GM21390 (cell line): Measurements from ENCODE around the gene RPL41.
"Not testable (repeated sequence)": the region's sequence is repeated elsewhere in the genome, so short reads cannot be mapped to it uniquely, and the experiment has no call there.

Experiments
- ATAC-seq: cut with Tn5 transposase; IDR thresholded peaks from one replicate; pipeline ENCODE4 v1.9.1; 2021; ENCODE audit not compliant: unreplicated experiment

The RPL41 gene

DNA sequence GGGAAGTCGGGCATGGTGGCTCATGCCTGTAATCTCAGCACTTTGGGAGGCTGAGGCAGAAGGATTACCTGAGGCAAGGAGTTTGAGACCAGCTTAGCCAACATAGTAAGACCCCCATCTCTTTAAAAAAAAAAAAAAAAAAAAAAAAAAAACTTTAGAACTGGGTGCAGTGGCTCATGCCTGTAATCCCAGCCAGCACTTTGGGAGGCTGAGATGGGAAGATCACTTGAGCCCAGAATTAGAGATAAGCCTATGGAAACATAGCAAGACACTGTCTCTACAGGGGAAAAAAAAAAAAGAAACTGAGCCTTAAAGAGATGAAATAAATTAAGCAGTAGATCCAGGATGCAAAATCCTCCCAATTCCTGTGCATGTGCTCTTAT lies 13.8 kb upstream of the RPL41 start:
- no peak for ATAC-seq

DNA sequence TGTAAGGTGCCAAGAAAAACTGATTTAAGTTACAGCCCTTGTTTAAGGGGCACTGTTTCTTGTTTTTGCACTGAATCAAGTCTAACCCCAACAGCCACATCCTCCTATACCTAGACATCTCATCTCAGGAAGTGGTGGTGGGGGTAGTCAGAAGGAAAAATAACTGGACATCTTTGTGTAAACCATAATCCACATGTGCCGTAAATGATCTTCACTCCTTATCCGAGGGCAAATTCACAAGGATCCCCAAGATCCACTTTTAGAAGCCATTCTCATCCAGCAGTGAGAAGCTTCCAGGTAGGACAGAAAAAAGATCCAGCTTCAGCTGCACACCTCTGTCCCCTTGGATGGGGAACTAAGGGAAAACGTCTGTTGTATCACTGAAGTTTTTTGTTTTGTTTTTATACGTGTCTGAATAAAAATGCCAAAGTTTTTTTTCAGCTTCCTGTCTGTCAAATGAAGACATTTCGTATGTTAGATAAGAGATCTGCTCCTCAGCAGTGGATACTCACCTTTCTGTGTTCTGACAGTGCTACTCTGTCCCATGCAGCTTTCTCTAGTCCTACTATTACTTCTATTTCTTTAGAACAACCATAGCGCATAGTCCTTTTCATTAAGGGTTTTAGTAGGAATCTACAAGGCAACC lies 13.2 kb upstream of the RPL41 start:
- no peak for ATAC-seq

DNA sequence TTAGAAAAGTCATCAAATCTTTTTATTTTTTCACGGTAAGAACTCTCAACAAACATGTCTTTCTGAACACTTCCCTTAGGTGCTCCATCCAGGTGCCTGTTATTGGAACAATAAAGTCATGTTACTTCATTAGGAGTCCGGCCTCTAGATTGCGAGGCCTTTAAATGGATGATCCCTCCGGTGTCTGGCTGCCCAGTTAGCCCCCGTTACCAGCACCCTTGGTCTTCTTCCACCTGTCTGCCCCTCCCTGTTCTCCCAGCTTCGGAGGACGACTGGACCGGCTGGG lies 12.7 kb upstream of the RPL41 start:
- ATAC-seq = peak; percentile 2

DNA sequence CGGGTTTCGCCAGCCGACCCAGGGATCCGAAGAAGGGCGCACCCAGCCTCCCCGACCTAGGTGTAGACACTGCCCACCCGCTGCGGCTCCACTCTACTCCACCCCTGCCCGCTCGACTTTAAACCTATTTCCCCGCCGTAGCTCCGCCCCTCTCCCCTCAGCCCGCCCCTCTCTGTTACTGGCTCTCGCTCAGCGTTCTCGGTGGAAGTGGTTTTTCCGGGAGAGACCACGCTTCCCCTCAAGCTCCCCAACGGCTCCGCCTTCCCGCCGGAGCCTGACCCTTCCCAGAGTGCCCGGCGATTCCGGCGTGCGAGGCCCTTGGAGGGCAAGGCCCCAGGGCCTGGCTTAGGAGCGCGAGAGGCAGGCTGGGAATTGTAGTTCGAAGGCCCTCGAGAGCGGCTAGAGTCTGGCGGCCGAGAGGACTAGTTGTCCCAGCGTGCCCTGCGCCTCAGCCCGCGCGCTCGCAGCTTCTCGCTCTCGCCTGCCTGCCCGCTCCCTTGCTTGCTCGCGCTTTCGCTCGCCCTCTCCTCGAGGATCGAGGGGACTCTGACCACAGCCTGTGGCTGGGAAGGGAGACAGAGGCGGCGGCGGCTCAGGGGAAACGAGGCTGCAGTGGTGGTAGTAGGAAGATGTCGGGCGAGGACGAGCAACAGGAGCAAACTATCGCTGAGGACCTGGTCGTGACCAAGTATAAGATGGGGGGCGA lies 12.2 kb upstream of the RPL41 start, which contains the start of gene PA2G4:
PA2G4 (plus strand) TSS at position 451 of the 706 bp plus-strand sequence; CDS start at position 630, 179 bp downstream.
- peak; percentile 95 for ATAC-seq

DNA sequence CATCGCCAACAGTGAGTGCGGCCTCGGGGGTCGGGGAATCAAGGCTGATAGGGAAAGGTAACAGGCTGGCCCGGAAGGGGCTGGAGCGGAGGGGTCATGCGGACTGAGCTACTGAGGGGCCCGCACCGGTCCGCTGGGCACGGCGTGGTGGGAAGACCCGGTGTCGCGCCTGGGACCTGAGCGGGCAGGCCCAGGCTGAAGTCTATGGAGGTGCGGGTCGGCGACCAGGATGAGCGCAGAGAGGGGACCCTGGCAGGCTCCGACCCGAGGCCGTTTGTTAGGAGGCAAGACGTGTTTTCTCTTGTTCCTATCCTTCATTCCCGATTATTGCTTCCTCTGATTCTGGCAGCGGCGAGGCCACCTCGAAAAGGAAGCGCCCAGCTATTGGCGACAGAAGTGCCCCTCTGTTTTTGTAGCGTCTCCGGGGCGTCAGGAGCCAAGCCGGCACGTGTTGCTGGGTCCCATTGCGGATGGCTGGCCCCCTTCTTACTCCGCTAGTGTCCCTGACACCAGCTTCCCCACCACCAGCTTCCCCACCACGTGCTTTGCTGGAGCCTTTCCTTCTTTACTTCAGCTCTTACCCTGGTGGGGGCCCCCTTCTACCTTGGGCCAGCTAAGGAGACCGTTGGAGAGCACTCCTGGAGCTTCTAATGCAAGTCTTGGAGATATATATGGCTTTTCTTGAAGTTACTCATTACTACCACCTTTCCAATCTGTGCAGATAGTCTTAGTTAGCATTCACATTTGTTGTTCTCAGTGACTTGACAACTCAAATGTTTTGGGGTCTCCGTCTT lies 11.4 kb upstream of the RPL41 start:
- ATAC-seq = peak; percentile 2

DNA sequence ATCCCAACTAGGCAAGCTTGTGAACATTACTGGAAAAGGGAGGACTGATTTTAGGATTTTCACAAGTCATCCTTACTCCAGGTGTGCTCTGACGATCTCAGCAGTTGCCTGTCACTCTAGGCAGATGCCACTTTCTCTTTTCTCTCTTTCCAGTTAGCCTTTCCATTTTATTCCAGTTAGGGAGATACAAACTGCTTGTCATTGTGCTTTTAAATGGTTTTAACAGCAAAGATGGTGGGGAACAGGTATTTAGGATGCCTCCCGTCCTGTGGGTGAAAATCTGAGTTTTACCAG lies 10.9 kb upstream of the RPL41 start:
- no peak for ATAC-seq

DNA sequence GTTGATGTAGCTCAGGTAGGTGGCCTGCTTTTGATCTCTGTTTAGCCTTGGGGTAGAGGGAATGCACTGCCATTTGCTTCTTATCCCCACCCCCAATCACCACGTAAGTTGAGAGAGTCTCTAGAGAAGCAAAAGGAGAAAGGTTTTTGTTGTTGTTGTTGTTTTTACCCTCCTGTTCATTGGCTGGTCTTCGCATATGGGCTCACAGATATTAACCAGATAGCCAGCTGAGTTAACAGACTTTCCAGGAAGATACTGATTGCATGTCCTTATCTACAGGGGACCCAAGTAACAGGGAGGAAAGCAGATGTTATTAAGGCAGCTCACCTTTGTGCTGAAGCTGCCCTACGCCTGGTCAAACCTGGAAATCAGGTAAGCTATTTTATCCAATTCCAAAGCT lies 9.2 kb upstream of the RPL41 start:
- ATAC-seq = no peak

DNA sequence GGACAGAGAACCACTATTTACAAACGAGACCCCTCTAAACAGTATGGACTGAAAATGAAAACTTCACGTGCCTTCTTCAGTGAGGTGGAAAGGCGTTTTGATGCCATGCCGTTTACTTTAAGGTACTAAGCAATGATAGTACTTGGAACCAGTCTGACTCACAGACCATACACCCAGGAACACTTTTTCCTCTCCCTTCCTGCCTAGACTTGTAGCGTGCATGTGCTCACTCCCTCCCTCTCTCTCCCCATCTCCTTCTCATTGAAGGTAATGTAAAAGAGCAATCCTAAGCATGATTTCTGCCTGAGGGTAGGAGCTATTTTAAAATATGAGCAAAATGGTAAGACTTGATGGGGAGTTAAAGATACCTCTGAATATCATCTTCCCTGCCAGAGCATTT lies 5.9 kb upstream of the RPL41 start:
- no peak for ATAC-seq

DNA sequence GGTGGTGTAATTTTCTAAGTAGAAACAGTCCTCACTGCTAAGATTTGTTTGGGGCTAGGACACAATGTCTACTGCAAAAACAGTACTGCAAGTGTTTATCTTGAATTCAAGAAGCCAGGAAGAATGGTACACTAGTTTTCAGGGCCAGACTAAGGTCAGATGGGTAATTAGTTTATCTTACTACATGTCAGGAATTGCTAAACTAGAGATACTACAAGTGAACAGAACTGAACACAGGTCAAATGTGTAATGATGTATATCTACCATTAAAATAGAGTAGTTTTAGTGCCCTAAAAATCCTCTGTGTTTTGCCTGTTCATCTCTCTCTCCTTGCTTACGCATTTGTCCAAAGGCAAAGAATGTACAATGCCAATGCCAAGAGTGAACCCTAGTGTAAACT lies 2.3 kb upstream of the RPL41 start:
- ATAC-seq = no peak

DNA sequence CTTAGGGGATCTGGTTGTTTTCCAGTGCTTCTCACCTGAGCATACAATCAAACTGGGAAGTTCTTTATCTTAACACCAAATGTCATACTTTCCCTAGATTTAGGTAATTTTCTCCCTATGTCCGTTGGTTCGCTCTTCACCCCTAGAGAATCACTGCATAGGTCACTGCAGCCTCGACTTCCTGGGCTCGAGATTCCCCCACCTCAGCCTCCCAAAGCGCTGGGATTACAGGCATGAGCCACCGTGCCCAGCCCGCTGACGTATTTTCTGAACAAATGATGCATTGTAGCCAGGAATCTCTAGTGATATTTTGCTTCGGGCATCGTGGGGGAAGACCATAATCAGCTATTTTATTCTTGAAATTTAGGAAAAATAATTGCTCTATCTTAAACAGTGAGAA lies 1.1 kb upstream of the RPL41 start:
- ATAC-seq = no peak

DNA sequence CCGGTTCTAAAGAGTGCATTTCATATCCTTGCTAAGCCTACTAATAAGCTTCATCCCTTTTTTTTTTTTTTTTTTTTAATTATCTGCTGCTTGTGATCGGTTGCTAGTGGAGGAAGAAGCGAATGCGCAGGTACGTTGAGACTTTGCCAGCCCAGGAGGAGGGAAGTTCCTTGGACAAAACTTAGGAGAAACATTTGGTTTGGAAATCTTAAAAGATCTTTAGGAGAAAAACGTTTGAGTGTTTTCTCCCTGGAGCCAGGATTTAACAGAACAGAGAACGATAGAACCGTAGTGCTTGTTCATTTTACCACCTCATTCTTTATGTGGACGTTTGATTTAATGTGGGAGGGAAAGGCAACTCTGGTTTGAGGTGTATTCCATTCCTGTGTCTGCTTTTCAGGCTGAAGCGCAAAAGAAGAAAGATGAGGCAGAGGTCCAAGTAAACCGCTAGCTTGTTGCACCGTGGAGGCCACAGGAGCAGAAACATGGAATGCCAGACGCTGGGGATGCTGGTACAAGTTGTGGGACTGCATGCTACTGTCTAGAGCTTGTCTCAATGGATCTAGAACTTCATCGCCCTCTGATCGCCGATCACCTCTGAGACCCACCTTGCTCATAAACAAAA lies 761 bp downstream of the RPL41 start:
- ATAC-seq = not testable (repeated sequence)

DNA sequence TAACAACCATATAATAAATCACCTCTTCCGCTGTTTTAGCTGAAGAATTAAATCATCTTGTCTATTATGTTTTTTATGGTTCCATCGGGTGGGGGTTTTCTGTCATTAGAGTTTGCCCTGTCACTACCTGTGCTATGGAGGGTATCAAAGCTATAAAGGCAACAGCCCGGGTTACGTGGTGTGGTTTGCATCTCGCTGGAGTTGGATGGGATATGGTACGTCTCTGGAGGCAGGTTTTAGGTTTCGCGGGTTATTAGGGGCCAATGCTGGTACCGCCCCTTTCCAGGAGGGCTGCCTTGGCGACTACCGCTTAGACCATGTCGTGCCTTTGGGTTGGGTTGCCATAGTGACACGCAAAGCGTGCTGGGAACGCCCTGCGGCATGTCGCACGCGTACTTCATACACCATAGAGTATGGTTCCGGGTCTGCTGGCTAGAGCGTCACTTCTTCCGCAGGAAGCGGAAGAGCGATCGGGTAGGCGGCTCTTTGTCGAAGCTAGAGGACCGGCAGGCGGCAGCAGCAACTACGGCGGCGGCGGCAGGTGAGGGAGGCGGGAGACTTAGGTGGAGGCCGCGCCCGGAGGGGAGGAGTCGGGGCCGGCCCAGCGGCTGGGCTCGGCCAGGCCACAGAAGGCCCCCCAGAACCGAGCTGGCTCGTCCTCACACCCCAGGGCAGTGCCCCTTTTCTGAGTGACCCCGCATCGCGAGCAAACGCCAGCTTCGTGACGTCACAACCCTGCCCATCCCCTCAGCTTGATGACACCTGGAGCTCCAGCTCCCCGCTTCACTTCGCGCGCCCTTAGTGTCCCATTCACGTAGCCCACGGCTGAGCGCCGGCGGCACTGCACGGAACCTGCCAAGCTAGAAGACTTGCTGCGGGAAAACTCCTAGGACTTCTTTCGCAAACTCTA lies 1.6 kb downstream of the RPL41 start, which contains the start of gene ZC3H10:
ZC3H10 (plus strand) TSS at position 489 of the 910 bp plus-strand sequence. CDS start 2,297 bp downstream, outside the sequence.
- peak; percentile 82 for ATAC-seq

DNA sequence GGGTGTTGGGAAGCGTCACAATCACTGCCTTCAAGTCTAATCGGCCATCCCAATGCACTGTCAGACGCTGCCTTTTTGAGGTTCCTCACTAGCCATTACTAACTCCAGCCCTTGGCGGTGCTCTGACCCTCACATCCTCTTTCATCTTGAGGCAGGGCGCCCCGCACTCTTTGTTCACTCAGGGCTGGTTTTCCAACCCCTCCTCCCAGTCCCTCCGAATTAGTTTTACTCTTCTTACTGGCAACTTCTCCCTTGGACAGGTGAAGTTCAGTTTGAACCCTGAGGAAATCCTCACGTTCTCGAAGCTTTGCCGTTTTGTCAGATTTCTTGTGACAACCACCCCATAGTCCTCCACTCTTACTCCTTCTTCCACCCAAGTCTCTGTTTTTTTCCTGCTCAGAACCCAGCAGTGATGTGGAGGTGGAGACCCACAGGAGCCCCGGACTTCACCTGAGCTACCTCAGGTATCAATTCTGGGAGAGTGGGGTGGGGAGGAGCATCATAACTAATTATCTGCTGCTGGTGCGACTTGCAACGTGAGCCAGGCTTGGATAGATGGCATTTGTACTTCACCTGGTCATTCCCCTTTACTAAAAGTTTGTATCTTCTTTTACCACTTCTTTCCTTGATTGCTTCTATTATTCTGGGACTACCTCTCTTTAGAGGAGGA lies 2.4 kb downstream of the RPL41 start:
- ATAC-seq = no peak

DNA sequence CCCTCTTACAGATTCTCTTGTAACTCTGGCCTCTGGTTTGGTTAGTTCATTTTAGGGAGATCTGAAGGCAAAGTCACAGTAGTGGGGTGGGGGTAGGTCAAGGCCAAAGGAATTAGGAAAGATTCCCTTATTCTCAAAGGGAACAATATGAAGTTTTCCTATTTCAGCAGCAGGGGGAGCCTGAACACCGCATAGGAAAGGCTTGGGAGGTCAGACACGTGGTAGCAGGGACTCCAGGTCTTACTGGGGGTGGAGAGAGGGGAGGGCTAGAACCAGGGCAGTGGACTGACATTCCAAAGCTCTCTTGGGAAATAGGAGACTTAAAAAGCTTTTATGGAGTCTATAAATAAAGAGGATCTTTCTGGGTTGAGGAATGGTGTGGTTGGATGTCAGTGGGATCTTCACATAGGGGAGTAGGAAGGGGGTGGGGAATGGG lies 2.9 kb downstream of the RPL41 start:
- no peak for ATAC-seq

DNA sequence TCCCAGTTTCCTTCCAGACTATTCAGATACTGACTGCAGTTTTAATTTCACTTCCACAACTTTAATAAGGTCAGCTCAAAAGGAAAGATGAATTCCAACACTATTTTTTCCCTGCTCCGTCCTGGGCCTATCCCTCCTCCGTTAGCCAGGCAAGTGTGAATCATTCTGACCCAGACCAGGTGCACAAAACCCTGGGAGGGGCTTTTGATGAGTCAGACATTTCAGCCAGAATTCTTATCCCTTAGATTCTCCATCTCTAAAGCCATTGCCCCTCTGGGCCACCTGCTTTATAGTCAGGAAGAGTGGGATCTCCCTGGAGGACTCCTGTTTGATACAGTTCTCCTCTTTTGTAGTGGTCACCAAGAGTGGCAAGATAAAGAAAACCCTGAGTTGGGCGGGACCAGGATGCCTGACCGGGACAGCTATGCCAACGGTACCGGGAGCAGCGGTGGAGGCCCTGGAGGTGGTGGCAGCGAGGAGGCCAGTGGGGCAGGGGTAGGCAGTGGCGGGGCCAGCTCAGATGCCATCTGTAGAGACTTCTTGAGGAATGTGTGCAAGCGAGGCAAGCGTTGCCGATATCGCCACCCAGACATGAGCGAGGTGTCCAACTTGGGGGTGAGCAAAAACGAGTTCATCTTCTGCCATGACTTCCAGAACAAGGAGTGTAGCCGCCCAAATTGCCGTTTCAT lies 3.9 kb downstream of the RPL41 start:
- no peak for ATAC-seq

DNA sequence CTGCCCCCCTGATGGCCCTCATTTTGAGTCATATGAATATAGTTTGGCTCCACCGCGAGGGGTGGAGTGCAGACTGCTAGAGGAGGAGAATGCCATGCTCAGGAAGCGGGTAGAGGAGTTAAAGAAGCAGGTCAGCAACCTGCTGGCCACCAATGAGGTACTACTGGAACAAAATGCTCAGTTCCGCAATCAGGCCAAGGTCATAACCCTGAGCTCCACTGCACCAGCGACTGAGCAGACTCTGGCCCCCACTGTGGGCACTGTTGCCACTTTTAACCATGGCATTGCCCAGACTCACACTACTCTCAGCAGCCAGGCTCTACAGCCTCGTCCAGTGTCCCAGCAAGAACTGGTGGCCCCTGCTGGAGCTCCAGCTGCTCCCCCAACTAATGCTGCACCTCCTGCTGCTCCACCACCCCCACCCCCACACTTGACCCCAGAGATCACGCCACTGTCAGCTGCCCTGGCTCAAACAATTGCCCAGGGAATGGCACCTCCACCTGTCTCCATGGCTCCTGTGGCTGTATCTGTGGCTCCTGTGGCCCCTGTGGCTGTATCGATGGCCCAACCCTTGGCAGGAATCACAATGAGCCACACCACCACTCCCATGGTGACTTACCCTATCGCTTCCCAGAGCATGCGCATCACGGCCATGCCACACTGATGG lies 4.9 kb downstream of the RPL41 start:
- ATAC-seq = no peak

DNA sequence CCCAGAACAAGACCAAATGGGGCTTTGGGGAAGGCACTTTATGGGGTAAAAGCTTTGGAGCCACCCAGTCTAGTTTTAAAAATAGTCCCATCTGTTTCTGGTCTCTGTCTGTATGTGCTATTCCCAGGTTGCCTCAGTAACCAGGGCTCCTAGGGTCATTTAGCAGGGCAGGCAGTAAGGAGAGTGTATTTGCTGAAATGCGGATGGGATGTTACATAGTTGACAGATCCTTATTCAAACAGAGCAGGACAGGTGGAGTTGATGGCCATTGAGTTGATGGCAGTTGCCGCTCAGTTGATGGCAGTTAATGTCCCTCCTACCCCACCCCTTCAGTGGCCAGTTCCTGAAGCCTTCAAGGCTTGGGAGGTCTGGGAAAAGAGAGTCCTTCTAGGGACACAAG lies 6.2 kb downstream of the RPL41 start:
- ATAC-seq = no peak

DNA sequence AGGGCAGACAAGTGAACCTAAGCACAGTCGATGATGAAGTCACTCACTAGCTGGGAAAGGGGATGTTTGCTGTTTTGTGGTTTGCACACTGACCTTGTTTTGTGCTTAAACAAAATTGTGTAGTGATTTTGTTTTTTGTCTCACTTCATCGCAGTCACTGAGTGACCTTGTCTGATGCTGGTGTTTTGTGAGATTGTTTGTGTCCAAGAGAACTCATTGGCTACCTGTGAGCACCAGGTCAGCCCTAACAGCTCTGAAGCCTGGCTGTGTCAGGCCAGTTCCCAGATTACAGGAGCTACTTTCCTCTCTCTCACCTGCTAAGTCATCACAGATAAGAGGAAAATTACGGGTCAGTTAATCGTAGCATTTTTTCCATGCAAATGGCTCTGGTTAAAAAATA lies 7.7 kb downstream of the RPL41 start:
- ATAC-seq = no peak

DNA sequence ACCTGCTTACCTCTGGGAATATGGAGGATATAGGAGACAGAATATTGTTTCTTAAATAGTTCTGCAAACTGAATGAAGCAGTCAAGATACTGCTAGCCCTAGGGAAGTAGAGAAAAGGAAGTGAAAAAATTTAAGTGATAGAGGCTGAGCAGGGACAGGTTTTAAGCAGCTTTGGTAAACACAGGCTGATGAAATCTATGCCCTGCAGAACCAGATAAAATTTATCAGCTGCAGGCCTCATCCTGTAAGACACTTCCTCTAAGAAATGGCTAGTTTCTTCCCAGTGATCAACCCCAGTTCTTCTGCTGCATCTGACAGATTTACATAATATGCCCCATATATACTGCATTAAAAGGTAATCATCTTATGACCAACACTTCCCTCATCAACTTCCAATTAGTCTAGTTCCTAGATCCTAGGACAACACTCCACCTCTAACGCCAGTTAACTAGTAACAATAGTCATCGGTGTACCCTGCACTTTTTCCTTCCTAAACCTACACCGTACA lies 10.4 kb downstream of the RPL41 start:
- ATAC-seq = no peak
